ENCODE data around the gene CEP170B.
"Not testable (repeated sequence)": the region's sequence is repeated elsewhere in the genome, so short reads cannot be mapped to it uniquely, and the experiment has no call there.

The CEP170B gene

GRCh38 chr14:104933746-104934733 lies 69.0 kb downstream of the CEP170B start:
- DNase-seq, result no peak

GRCh38 chr14:104935026-104935650 lies 70.1 kb downstream of the CEP170B start:
- DNase-seq, result no peak

- DNase-seq, result no peak
These were observed 70.9 kb downstream of the CEP170B start for GRCh38 chr14:104935955-104936354.

GRCh38 chr14:104936361-104937155 lies 71.5 kb downstream of the CEP170B start:
- no peak for DNase-seq

- no peak for DNase-seq
These were observed 72.1 kb downstream of the CEP170B start for GRCh38 chr14:104937161-104937560.

- no peak for DNase-seq
These were observed 72.8 kb downstream of the CEP170B start for GRCh38 chr14:104937694-104938365.

GRCh38 chr14:104938436-104938835 lies 73.4 kb downstream of the CEP170B start:
- DNase-seq, result no peak

- DNase-seq, result no peak
These were observed 73.9 kb downstream of the CEP170B start for GRCh38 chr14:104938960-104939359.

- no peak for DNase-seq
These were observed 74.8 kb downstream of the CEP170B start for GRCh38 chr14:104939666-104940410.

- no peak for DNase-seq
These were observed 75.6 kb downstream of the CEP170B start for GRCh38 chr14:104940526-104941150.

- no peak for DNase-seq
These were observed 76.7 kb downstream of the CEP170B start for GRCh38 chr14:104941508-104942365.

GRCh38 chr14:104942586-104942985 lies 77.5 kb downstream of the CEP170B start:
- no peak for DNase-seq

- DNase-seq, result not testable (repeated sequence)
These were observed 78.3 kb downstream of the CEP170B start for GRCh38 chr14:104943216-104944015.

- DNase-seq, result not testable (repeated sequence)
These were observed 78.9 kb downstream of the CEP170B start for GRCh38 chr14:104944016-104944308.

- not testable (repeated sequence) for DNase-seq
These were observed 79.6 kb downstream of the CEP170B start for GRCh38 chr14:104944436-104945205.

GRCh38 chr14:104945266-104945665 lies 80.2 kb downstream of the CEP170B start:
- DNase-seq, result not testable (repeated sequence)

Measured in EL (cell line).